CD14-positive monocyte (primary cell): ENCODE results near the gene HEY2. TPM values are rescaled to one million over a fixed set of nuclear protein-coding genes. Genes with fewer than 3 reads are reported as not detected.

ENCODE experiments used
- DNase-seq, 3 donors: peaks; one replicate each; pipeline ENCODE4 v3.0.0-alpha.2; 2011 to 2022
- H2AFZ ChIP-seq: 2 replicates; pipeline ENCODE4 v1.6.0; 2012; ENCODE audit warnings: mild to moderate bottlenecking, low read depth, low read length, inconsistent platforms; ENCODE audit not compliant: insufficient read depth, poor library complexity, severe bottlenecking
- H3K27ac ChIP-seq, 2 donors: 1 replicate in 1 of 2; 2 replicates in 1 of 2; pipeline ENCODE4 v1.5.1; 2012 to 2013; ENCODE audit warnings: low read length in 2 of 2, control low read depth in 1 of 2, inconsistent platforms in 1 of 2, low read depth in 1 of 2, mild to moderate bottlenecking in 1 of 2
- H3K27me3 ChIP-seq, 2 donors: one replicate each; pipeline versions ENCODE4 v1.6.0 to v1.6.1; 2011 to 2013; ENCODE audit warnings: low read length in 2 of 2; ENCODE audit not compliant: control insufficient read depth in 2 of 2, insufficient read depth in 2 of 2
- H3K36me3 ChIP-seq, 2 donors: replicated peaks in 1 of 2; 1 replicate in 1 of 2; 2 replicates in 1 of 2; pipeline versions ENCODE4 v1.5.1 to v1.6.1; 2012 to 2013; ENCODE audit warnings: low read length in 2 of 2, control low read depth in 1 of 2, inconsistent platforms in 1 of 2, mild to moderate bottlenecking in 1 of 2; ENCODE audit not compliant: insufficient read depth in 2 of 2, control insufficient read depth in 1 of 2
- H3K4me1 ChIP-seq, 2 donors: 1 replicate in 1 of 2; 2 replicates in 1 of 2; pipeline versions ENCODE4 v1.5.1 to v1.6.1; 2012 to 2013; ENCODE audit warnings: low read length in 2 of 2, control low read depth in 1 of 2, inconsistent platforms in 1 of 2, mild to moderate bottlenecking in 1 of 2, moderate library complexity in 1 of 2; ENCODE audit not compliant: insufficient read depth in 2 of 2, control insufficient read depth in 1 of 2
- H3K4me2 ChIP-seq: replicated peaks from 2 replicates; pipeline ENCODE3; 2012; ENCODE audit warnings: low read length, moderate library complexity, mild to moderate bottlenecking; ENCODE audit not compliant: poor library complexity, severe bottlenecking; ENCODE audit errors: extremely low read depth
- H3K4me3 ChIP-seq, 3 experiments: fragments of 200-600 bp in 1 of 3; sonication (generic) in 1 of 3; replicated peaks in 1 of 3; 1 replicate in 2 of 3; 2 replicates in 1 of 3; pipeline ENCODE4 v1.5.1; 2011 to 2013; ENCODE audit warnings: low read length in 3 of 3, mild to moderate bottlenecking in 3 of 3, control low read depth in 2 of 3, low read depth in 2 of 3, inconsistent platforms in 1 of 3, moderate library complexity in 1 of 3
- H3K79me2 ChIP-seq: 2 replicates; pipeline ENCODE4 v1.6.0; 2012; ENCODE audit warnings: mild to moderate bottlenecking, control low read depth, inconsistent platforms, low read length, moderate library complexity; ENCODE audit not compliant: insufficient read depth
- H3K9ac ChIP-seq: 2 replicates; pipeline ENCODE4 v1.6.0; 2017; ENCODE audit warnings: low read length, mild to moderate bottlenecking; ENCODE audit not compliant: insufficient read depth, poor library complexity, severe bottlenecking
- H3K9me3 ChIP-seq, 2 donors: replicated peaks in 1 of 2; 1 replicate in 1 of 2; 2 replicates in 1 of 2; pipeline versions ENCODE4 v1.5.1 to v1.6.1; 2012 to 2013; ENCODE audit warnings: low read length in 2 of 2, control low read depth in 1 of 2; ENCODE audit not compliant: control insufficient read depth in 1 of 2, insufficient read depth in 1 of 2
- H4K20me1 ChIP-seq: 2 replicates; pipeline ENCODE4 v1.6.0; 2012; ENCODE audit warnings: mild to moderate bottlenecking, low read length, control low read depth, moderate library complexity; ENCODE audit not compliant: insufficient read depth
- H3K27ac Mint-ChIP-seq, 7 donors: one replicate each; pipeline ENCODE4 v1.8.0; 2020; ENCODE audit warnings: mild to moderate bottlenecking in 7 of 7, mixed read lengths in 7 of 7, moderate library complexity in 6 of 7, inconsistent platforms in 2 of 7
- H3K27me3 Mint-ChIP-seq, 3 donors: one replicate each; pipeline ENCODE4 v1.8.0; 2021 to 2022; ENCODE audit warnings: low read depth in 3 of 3, mild to moderate bottlenecking in 3 of 3, mixed read lengths in 3 of 3, moderate library complexity in 3 of 3, inconsistent platforms in 1 of 3
- H3K36me3 Mint-ChIP-seq, 2 donors: one replicate each; pipeline ENCODE4 v1.8.0; 2020; ENCODE audit warnings: mixed read lengths in 2 of 2, inconsistent platforms in 1 of 2, mild to moderate bottlenecking in 1 of 2
- H3K4me1 Mint-ChIP-seq: one replicate; pipeline ENCODE4 v1.8.0; 2020; ENCODE audit warnings: mild to moderate bottlenecking, mixed read lengths
- H3K4me3 Mint-ChIP-seq, 2 donors: one replicate each; pipeline ENCODE4 v1.8.0; 2020; ENCODE audit warnings: mild to moderate bottlenecking in 2 of 2, mixed read lengths in 2 of 2, moderate library complexity in 1 of 2
- H3K9me3 Mint-ChIP-seq, 7 donors: one replicate each; pipeline ENCODE4 v1.8.0; 2020 to 2022; ENCODE audit warnings: mixed read lengths in 7 of 7, mild to moderate bottlenecking in 6 of 7, moderate library complexity in 6 of 7, inconsistent platforms in 2 of 7
- CTCF ChIP-seq: fragments of 200-600 bp; IDR thresholded peaks from one replicate; pipeline ENCODE4 v1.8.0; 2022; ENCODE audit warnings: antibody characterized with exemption, mild to moderate bottlenecking
- WGBS: methylation state at CpG from one replicate; pipeline ENCODE4 v1.1.5; 2013; ENCODE audit warnings: missing lambda C conversion rate; ENCODE audit not compliant: insufficient coverage; 5-methylcytosine and 5-hydroxymethylcytosine counted together
- intact Hi-C, 2 donors: fragments of 100-400 bp; cut with micrococcal nuclease; formaldehyde crosslinking; loops; one replicate each; pipeline versions ENCODE4 v1.15.0 to v1.15.1; 2023
- polyA plus RNA-seq, 3 donors: library from polyadenylated mRNA; depleted of rRNA in 1 of 3; unstranded in 2 of 3; stranded (reverse) in 1 of 3; fragments of 300-500 nt in 2 of 3; fragments of >200 nt in 1 of 3; fragmentation: Illumina TruSeq in 2 of 3; gene quantifications; 1 replicate in 2 of 3; 2 replicates in 1 of 3; pipeline ENCODE4 v1.2.3, GENCODE V29; 2012 to 2021

Gene HEY2
- polyA plus RNA-seq, 3 donors, result not detected

GRCh38 chr6:125809570-125810170 lies 60.2 kb downstream of the HEY2 start:
- peaks cover 0 to 2% (median 0%) of the 10 kb centered on the region in 3 donors for H3K27me3 Mint-ChIP-seq
- H3K4me3 Mint-ChIP-seq, result no peak overlapping the region
- no peak overlapping the region for H3K9ac ChIP-seq
- H3K36me3 ChIP-seq, result no peaks in the 10 kb centered on the region
- H3K27me3 ChIP-seq, result no peaks in the 10 kb centered on the region
- no peak overlapping the region for H2AFZ ChIP-seq
- H3K79me2 ChIP-seq, result peaks cover 45% of the 10 kb centered on the region
- intact Hi-C loops, result no loop called here
- H3K9me3 Mint-ChIP-seq, result peaks cover 0 to 3% (median 0%) of the 10 kb centered on the region in 7 donors
- peaks cover 23 to 32% of the 10 kb centered on the region in 2 donors for H3K4me1 ChIP-seq
- DNase-seq, result no peak
- no peak for TF ChIP-seq CTCF
- H3K4me2 ChIP-seq, result no peak overlapping the region
- H3K27ac ChIP-seq, result no peak overlapping the region
- H3K36me3 Mint-ChIP-seq, result peaks cover 5 to 8% of the 10 kb centered on the region in 2 donors
- H3K4me1 Mint-ChIP-seq, result peaks cover 49% of the 10 kb centered on the region
- WGBS, result 63% methylated on average over 2 of the region's 3 CpGs
- no peak overlapping the region for H3K27ac Mint-ChIP-seq
- H4K20me1 ChIP-seq, result no peaks in the 10 kb centered on the region
- no peaks in the 10 kb centered on the region for H3K9me3 ChIP-seq
- H3K4me3 ChIP-seq, result no peak overlapping the region

GRCh38 chr6:125810445-125810844 lies 61.0 kb downstream of the HEY2 start:
- H3K27ac Mint-ChIP-seq, result no peak overlapping the region
- no peak for TF ChIP-seq CTCF
- H3K4me3 Mint-ChIP-seq, result no peak overlapping the region
- no peak overlapping the region for H2AFZ ChIP-seq
- H3K9me3 Mint-ChIP-seq, result peaks cover 0 to 3% (median 0%) of the 10 kb centered on the region in 7 donors
- no peak overlapping the region for H3K27ac ChIP-seq
- no peaks in the 10 kb centered on the region for H3K36me3 ChIP-seq
- H3K4me2 ChIP-seq, result no peak overlapping the region
- no peak for DNase-seq
- WGBS, result no CpG with 5 or more reads among the region's 1 CpG
- H3K27me3 Mint-ChIP-seq, result peaks cover 0 to 2% (median 0%) of the 10 kb centered on the region in 3 donors
- peaks cover 55% of the 10 kb centered on the region for H3K4me1 Mint-ChIP-seq
- no peaks in the 10 kb centered on the region for H3K9me3 ChIP-seq
- H3K36me3 Mint-ChIP-seq, result peaks cover 5 to 8% of the 10 kb centered on the region in 2 donors
- no peak overlapping the region for H3K9ac ChIP-seq
- no peaks in the 10 kb centered on the region for H3K27me3 ChIP-seq
- peaks cover 42% of the 10 kb centered on the region for H3K79me2 ChIP-seq
- intact Hi-C loops, result no loop called here
- H4K20me1 ChIP-seq, result no peaks in the 10 kb centered on the region
- peaks cover 25 to 40% of the 10 kb centered on the region in 2 donors for H3K4me1 ChIP-seq
- H3K4me3 ChIP-seq, result no peak overlapping the region

Other genes starting within 250 kb of the HEY2 start
- 10 to 100 TPM in 2 of 3 donors, 1 to 10 TPM in 1; 8.3 to 21.9 (median 11.2) TPM for gene NCOA7, start 41.3 kb downstream of the HEY2 start, polyA plus RNA-seq
- 10 to 100 TPM in 2 of 3 donors, 1 to 10 TPM in 1; 5.3 to 18.0 (median 12.3) TPM for gene HINT3, start 207.1 kb downstream of the HEY2 start, polyA plus RNA-seq
- 1 to 10 TPM; 2.1 to 3.3 (median 2.1) TPM for gene TRMT11, start 236.9 kb downstream of the HEY2 start, polyA plus RNA-seq